ENCODE results near the gene RNU7-1. TPM values are rescaled to one million over a fixed set of nuclear protein-coding genes. Genes with fewer than 3 reads are reported as not detected.

RNU7-1 gene
- polyA plus RNA-seq, 3 donors: not detected

DNA sequence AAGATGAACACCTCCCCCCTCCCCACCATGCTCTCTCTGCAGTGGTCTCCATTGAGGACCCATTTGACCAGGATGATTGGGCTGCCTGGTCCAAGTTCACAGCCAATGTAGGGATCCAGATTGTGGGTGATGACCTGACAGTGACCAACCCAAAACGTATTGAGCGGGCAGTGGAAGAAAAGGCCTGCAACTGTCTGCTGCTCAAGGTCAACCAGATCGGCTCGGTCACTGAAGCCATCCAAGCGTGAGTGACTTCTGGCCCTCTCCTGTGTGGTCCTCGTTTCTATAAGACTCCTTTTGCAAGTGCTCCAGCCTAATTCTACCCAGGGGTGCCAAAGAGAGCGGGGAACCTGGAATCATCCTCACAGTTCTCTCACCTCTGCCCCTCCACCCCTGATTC lies 22.1 kb upstream of the RNU7-1 start:
- no peak overlapping the region for H3K27ac ChIP-seq (ENCODE audit: low read depth in 1 of 2, low read length in 2 of 2)
- no peak overlapping the region for H3K4me3 ChIP-seq (replicated peaks in 1 of 3; ENCODE audit: low read depth in 2 of 3, low read length in 3 of 3)
- H3K4me1 ChIP-seq (ENCODE audit: control insufficient read depth in 1 of 2, insufficient read depth in 2 of 2, low read length in 2 of 2): peaks cover 31 to 33% of the 10 kb centered on the region in 2 donors
- intact Hi-C loops (cut with micrococcal nuclease): loop anchor here (5.0 kb wide), 3 partner anchors 171 to 191 kb away; partner anchors contain the start of genes C1R (in 2 of the 2) and C1RL (in 1 of the 2)
- Mint-ChIP-seq H3K9me3 (peaks cover 0 to 2% (median 0%) of the 10 kb centered on the region in 7 donors), H3K27me3 (ENCODE audit: low read depth in 3 of 3) (peaks cover 43 to 48% (median 48%) of the 10 kb centered on the region in 3 donors), H3K27ac (peak overlapping the region in 1 of 7 donors; percentile 35), H3K36me3 (peaks cover 0 to 2% of the 10 kb centered on the region in 2 donors), H3K4me3 (peak overlapping the region in 1 of 2 donors; percentile 63), H3K4me1 (peaks cover 31% of the 10 kb centered on the region)
- TF ChIP-seq CTCF (IDR thresholded peaks at IDR 0.05): no peak
- 97% methylated on average over 7 of the region's 7 CpGs for WGBS (ENCODE audit: insufficient coverage)
- H3K9ac ChIP-seq (ENCODE audit: insufficient read depth, low read length, poor library complexity, severe bottlenecking): no peak overlapping the region
- H3K36me3 ChIP-seq (replicated peaks in 1 of 2; ENCODE audit: control insufficient read depth in 1 of 2, insufficient read depth in 2 of 2, low read length in 2 of 2): no peaks in the 10 kb centered on the region
- no peaks in the 10 kb centered on the region for H3K79me2 ChIP-seq (ENCODE audit: insufficient read depth, low read length)
- DNase-seq: no peak
- no peak overlapping the region for H2AFZ ChIP-seq (ENCODE audit: insufficient read depth, low read depth, low read length, poor library complexity, severe bottlenecking)
- peaks cover 0 to 30% of the 10 kb centered on the region in 2 donors for H3K27me3 ChIP-seq (ENCODE audit: control insufficient read depth in 2 of 2, insufficient read depth in 2 of 2, low read length in 2 of 2)
- no peaks in the 10 kb centered on the region for H3K9me3 ChIP-seq (replicated peaks in 1 of 2; ENCODE audit: control insufficient read depth in 1 of 2, insufficient read depth in 1 of 2, low read length in 2 of 2)
- no peak overlapping the region for H3K4me2 ChIP-seq (replicated peaks; ENCODE audit: extremely low read depth, low read length, poor library complexity, severe bottlenecking)
- H4K20me1 ChIP-seq (ENCODE audit: insufficient read depth, low read length): no peaks in the 10 kb centered on the region

GRCh38 chr12:6921996-6922946 lies 21.3 kb upstream of the RNU7-1 start:
- peak overlapping the region; percentile 67 to 92 for H3K4me3 Mint-ChIP-seq
- WGBS (ENCODE audit: insufficient coverage): 33% methylated on average over 9 of the region's 9 CpGs

More at GRCh38 chr12:6921996-6922946, 21.3 kb upstream of the RNU7-1 start:
- Mint-ChIP-seq H3K4me1 (peaks cover 37% of the 10 kb centered on the region), H3K36me3 (peaks cover 0 to 7% of the 10 kb centered on the region in 2 donors), H3K27ac (peak overlapping the region in 4 of 7 donors; percentile 54 to 70 (median 64)), H3K9me3 (peaks cover 0 to 2% (median 0%) of the 10 kb centered on the region in 7 donors), H3K27me3 (ENCODE audit: low read depth in 3 of 3) (peaks cover 43 to 52% (median 48%) of the 10 kb centered on the region in 3 donors)
- Histone ChIP-seq H3K36me3 (replicated peaks in 1 of 2; ENCODE audit: control insufficient read depth in 1 of 2, insufficient read depth in 2 of 2, low read length in 2 of 2) (no peaks in the 10 kb centered on the region), H2AFZ (ENCODE audit: insufficient read depth, low read depth, low read length, poor library complexity, severe bottlenecking) (no peak overlapping the region), H3K4me1 (ENCODE audit: control insufficient read depth in 1 of 2, insufficient read depth in 2 of 2, low read length in 2 of 2) (peaks cover 36 to 40% of the 10 kb centered on the region in 2 donors), H3K9me3 (replicated peaks in 1 of 2; ENCODE audit: control insufficient read depth in 1 of 2, insufficient read depth in 1 of 2, low read length in 2 of 2) (no peaks in the 10 kb centered on the region), H3K27ac (ENCODE audit: low read depth in 1 of 2, low read length in 2 of 2) (peak overlapping the region in 1 of 2 donors; percentile 7), H3K9ac (ENCODE audit: insufficient read depth, low read length, poor library complexity, severe bottlenecking) (no peak overlapping the region), H3K4me2 (replicated peaks; ENCODE audit: extremely low read depth, low read length, poor library complexity, severe bottlenecking) (peak overlapping the region; percentile 55), H4K20me1 (ENCODE audit: insufficient read depth, low read length) (no peaks in the 10 kb centered on the region), H3K27me3 (ENCODE audit: control insufficient read depth in 2 of 2, insufficient read depth in 2 of 2, low read length in 2 of 2) (peaks cover 3 to 33% of the 10 kb centered on the region in 2 donors), H3K4me3 (replicated peaks in 1 of 3; ENCODE audit: low read depth in 2 of 3, low read length in 3 of 3) (peak overlapping the region in 2 of 3 experiments; percentile 2 to 53), H3K79me2 (ENCODE audit: insufficient read depth, low read length) (no peaks in the 10 kb centered on the region)
- intact Hi-C loops (cut with micrococcal nuclease): loop anchor here (5.0 kb wide), 3 partner anchors 170 to 190 kb away; partner anchors contain the start of genes C1R (in 2 of the 2) and C1RL (in 1 of the 2)
- TF ChIP-seq CTCF (IDR thresholded peaks at IDR 0.05): no peak
- DNase-seq: peak in 2 of 3 donors; percentile 66 to 76
